Measurements from ENCODE around the gene ANAPC2.

The ANAPC2 gene

DNA sequence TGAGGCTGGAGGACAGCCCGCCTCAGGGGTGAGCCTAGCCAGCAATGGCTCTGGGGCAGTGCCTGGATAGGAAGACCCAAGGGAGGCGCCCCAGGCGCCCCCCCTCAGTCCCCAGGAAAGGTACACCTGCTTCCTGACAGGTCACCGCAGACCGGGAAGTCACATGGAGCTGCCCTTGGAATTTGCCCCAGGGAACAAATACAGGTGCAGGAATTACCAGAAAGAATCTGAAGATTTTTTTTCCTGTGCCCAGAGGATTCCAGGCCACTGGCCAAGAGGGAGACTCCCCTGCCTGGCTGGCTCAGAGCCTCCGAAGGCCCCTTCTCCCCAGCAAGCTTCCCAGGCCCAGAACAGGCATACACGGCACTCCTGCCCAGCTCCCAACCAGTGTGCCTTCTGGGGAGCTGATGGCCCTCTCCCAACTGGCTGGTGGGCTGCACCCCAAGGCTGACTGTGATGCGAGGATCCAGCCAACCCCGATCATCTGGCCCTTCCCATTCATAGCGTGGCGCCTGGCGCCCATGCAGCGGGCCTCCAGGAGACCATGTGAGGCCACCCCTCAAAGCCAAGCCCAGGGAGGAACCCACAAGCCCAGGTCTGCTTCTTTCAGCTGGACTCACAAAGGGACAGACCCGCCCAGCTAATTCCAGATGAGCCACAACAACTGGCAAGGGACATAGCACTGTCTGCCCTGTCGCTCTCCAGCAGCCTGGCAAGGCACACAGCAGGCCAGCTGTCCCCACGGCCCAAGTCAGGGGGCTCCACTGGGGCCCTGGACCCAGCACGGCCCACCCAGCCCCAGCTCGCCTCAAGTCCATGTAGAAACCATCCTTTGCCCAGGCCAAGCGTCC, 9.9 kb upstream of the ANAPC2 start:
- peak overlapping the region; percentile 83 for H3K27ac ChIP-seq
- TF ChIP-seq ZFX (IDR thresholded peaks at IDR 0.05; ENCODE audit: borderline replicate concordance): no peak
- TF ChIP-seq, protein P1, sequence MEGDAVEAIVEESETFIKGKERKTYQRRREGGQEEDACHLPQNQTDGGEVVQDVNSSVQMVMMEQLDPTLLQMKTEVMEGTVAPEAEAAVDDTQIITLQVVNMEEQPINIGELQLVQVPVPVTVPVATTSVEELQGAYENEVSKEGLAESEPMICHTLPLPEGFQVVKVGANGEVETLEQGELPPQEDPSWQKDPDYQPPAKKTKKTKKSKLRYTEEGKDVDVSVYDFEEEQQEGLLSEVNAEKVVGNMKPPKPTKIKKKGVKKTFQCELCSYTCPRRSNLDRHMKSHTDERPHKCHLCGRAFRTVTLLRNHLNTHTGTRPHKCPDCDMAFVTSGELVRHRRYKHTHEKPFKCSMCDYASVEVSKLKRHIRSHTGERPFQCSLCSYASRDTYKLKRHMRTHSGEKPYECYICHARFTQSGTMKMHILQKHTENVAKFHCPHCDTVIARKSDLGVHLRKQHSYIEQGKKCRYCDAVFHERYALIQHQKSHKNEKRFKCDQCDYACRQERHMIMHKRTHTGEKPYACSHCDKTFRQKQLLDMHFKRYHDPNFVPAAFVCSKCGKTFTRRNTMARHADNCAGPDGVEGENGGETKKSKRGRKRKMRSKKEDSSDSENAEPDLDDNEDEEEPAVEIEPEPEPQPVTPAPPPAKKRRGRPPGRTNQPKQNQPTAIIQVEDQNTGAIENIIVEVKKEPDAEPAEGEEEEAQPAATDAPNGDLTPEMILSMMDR (IDR thresholded peaks at IDR 0.05): no peak

DNA sequence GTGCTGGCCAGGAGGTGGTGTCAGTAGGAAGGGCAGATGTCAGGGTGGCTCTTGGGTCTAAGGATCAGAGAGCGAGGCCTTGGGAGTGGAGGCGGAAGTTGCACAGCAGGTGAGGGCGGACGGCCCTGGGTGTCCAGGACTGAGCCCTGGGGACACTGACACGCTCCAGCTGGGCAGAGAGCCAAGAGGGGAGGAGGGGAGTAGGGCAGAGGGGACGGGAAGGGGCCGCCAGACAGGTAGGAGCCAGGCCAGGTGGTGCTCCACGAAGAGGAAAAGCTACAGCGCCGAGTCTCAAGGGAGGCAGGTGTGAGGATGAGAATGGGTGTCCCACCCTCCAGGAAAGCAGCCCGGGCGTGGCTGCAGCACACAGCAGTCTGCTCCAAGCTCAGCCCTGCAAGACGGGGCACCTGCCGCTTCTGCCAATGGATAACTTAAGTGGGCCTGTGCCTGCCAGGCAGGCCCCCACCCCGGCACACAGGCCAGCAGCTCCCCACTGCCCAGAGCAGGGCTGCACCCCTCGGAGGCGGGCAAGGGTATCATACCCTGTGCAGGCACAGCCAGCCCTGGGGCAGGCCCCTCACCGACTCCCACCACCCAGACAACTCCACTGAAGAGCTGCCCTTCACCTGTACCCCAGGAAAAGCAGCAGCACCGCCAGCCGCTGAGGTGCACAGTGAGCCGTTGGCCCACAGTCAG, 7.3 kb upstream of the ANAPC2 start:
- TF ChIP-seq, protein P1 (IDR thresholded peaks at IDR 0.05): no peak
- no peak for TF ChIP-seq ZFX (IDR thresholded peaks at IDR 0.05; ENCODE audit: borderline replicate concordance)
- H3K27ac ChIP-seq: peak overlapping the region; percentile 32; the same call in 1 of the 2 replicates

DNA sequence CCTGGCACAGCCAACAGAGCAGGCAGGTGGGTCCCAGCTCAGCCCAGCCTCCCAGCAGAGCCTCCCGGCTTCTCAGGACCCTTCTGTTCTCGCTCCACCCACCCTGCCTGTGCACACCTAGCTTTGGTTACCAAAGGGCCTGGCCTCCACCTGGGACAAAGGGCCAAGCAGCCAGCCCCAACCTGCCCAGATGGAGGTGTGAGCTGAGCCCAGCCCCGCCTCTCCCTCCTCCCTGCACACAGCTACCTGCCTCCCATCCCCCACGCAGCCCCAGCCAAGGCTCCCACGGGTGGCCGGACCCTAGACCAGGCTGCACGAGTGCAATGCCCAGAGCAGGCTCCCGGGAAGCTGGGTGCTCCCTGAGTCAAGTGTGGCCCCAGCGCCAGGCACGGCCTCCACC, 6.5 kb upstream of the ANAPC2 start:
- H3K27ac ChIP-seq: peak overlapping the region; percentile 32; the same call in 1 of the 2 replicates
- no peak for TF ChIP-seq ZFX (IDR thresholded peaks at IDR 0.05; ENCODE audit: borderline replicate concordance)
- TF ChIP-seq, protein P1 (IDR thresholded peaks at IDR 0.05): no peak

DNA sequence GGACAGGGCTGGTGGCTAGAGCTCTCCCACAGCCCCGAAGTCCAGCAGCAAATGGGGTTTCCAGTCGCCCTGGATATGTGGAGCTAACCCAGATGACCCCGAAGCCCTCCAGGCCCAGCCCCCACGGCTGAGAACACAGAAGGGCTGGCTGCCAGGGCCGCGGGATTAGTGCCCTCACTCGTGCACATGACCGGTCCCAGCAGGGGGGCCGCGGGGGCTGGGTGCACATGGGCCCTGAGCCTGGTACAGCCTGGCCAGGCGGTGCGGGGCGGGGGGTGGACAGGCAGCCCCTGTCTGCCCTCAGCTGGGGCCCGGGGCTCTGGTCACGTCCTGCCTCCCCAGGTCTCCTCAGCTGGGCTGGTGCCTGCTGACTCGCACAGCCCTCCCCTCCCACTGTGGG, 6.0 kb upstream of the ANAPC2 start:
- H3K27ac ChIP-seq: 0 out of 2 replicates have a peak overlapping the region, but pooled peaks have one; percentile 32
- TF ChIP-seq, protein P1 (IDR thresholded peaks at IDR 0.05): no peak
- no peak for TF ChIP-seq ZFX (IDR thresholded peaks at IDR 0.05; ENCODE audit: borderline replicate concordance)

DNA sequence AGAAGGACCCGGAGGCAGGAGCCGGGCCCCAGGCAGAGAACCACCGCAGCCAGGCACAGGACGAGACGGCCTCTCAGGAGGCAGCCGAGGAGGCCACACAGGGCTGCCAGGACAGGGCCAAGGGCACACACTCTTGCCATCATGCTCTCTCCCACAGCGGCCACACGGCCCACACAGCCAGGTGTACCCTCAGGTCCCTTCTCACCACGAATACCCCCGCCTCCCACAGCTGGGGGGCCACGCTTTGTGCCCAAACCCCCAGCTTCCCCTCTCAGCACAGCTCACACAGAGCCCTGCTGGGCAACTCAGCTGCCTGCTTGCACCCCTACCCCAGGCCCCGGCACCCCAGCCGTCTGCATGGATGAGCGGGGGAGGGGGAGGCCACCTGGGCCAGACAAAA, 5.4 kb upstream of the ANAPC2 start:
- H3K27ac ChIP-seq: peak overlapping the region; percentile 32; the same call in 1 of the 2 replicates
- TF ChIP-seq, protein P1 (IDR thresholded peaks at IDR 0.05): no peak
- TF ChIP-seq ZFX (IDR thresholded peaks at IDR 0.05; ENCODE audit: borderline replicate concordance): no peak

DNA sequence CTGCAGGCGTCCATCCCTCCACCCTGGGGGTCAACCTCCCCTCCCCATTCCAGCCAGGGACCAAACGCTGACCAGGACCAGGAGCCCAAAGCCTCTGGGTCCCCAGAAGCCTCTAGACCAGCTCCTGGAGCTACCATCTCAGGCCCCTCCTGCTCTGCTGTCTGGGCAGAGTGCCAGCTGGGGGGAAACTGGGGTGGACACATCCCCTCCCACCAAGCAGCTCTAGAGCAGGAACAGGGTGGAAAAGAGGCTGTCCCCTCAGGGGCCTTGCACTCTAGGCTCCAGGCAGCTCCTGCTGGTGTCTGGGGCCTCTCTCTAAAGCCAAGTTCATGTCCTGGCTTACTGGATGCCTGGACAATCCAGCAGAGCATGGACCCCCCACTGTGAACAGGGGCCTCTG, 4.5 kb upstream of the ANAPC2 start:
- H3K27ac ChIP-seq: peak overlapping the region; percentile 32; the same call in 1 of the 2 replicates
- no peak for TF ChIP-seq ZFX (IDR thresholded peaks at IDR 0.05; ENCODE audit: borderline replicate concordance)
- TF ChIP-seq, protein P1 (IDR thresholded peaks at IDR 0.05): no peak

DNA sequence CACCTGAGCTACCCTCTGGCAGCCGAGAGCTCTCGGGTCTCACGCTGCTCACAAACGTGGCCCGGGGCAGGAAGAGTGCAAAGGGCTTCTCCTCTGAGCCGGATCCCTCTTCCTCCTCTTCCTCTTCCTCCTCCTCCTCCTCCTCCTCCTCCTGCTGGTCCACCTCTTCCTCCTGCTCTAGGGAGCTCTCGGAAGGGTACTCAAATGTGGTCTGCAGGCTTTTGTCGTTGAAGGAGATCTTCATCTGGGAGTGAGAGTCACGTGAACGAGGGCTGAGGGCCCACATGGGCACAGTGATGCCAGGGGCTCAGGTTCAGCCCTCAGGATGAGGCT, 4.1 kb upstream of the ANAPC2 start:
- no peak overlapping the region for H3K27ac ChIP-seq
- TF ChIP-seq, protein P1 (IDR thresholded peaks at IDR 0.05): no peak
- TF ChIP-seq ZFX (IDR thresholded peaks at IDR 0.05; ENCODE audit: borderline replicate concordance): no peak

Data from 22Rv1 (cell line).